HCT116 (cell line): ENCODE data around the gene KIAA0930. TPM values are rescaled to one million over a fixed set of nuclear protein-coding genes. Genes with fewer than 3 reads are reported as not detected.

Source experiments
- ATAC-seq: fragments of 200-7000 bp; cut with Tn5 transposase; 2 replicates; pipeline ENCODE4 v1.9.1; 2020; ENCODE audit warnings: mild to moderate bottlenecking, moderate library complexity
- BruUV-seq: library from RNA; stranded (reverse); fragments of 400-500 nt; replicated peaks from 2 replicates; lab custom pipeline; 2021; lab: Mats Ljungman, UMichigan
- CTCF ChIA-PET: fragments of 300-600 bp; sonication (Branson Sonifier 250); formaldehyde crosslinking; loops from one replicate; lab custom pipeline; 2021; ENCODE audit warnings: antibody characterized with exemption; lab: Charles Lee
- POLR2A ChIA-PET: fragments of 300-600, 350-600 bp; sonication (Branson Sonifier 250); formaldehyde crosslinking; loops from one replicate; lab custom pipeline; 2021; ENCODE audit warnings: antibody characterized with exemption; lab: Charles Lee
- RAD21 ChIA-PET, 2 experiments: fragments of 300-600 bp; sonication (Branson Sonifier 250); formaldehyde crosslinking; loops; one replicate each; lab custom pipeline; 2023; ENCODE audit warnings: low total read pairs in 2 of 2; ENCODE audit not compliant: uncharacterized antibody in 2 of 2, unreplicated experiment in 2 of 2, low non-redundant PET in 1 of 2; lab: Charles Lee
- DNase-seq: peaks from one replicate; pipeline ENCODE4 v3.0.0-alpha.2; 2010; ENCODE audit warnings: low read depth, low spot score
- H2AFZ ChIP-seq: fragments of 200-600 bp; shearing (Covaris generic), sonication (generic); 2 replicates; pipeline ENCODE4 v1.6.1; 2017; ENCODE audit warnings: low read depth, mixed run types, mixed read lengths, antibody characterized with exemption, low read length; ENCODE audit not compliant: poor library complexity, severe bottlenecking
- H3K27ac ChIP-seq: 2 replicates; pipeline ENCODE4 v1.5.1; 2012; ENCODE audit warnings: low read depth, low read length
- H3K27me3 ChIP-seq: fragments of 200-600 bp; sonication (generic); 2 replicates; pipeline ENCODE4 v1.6.1; 2016; ENCODE audit warnings: mixed run types, low read length, mixed read lengths; ENCODE audit not compliant: insufficient read depth
- H3K36me3 ChIP-seq, 2 experiments: fragments of 200-500 bp in 1 of 2; fragments of 200-600 bp in 1 of 2; sonication (Bioruptor generic) in 1 of 2; sonication (generic) in 1 of 2; 2 replicates each; pipeline versions ENCODE4 v1.5.1 to v1.6.1; 2014 to 2016; ENCODE audit warnings: low read length in 2 of 2, inconsistent platforms in 1 of 2, mixed read lengths in 1 of 2, mixed run types in 1 of 2; ENCODE audit not compliant: insufficient read depth in 2 of 2, control insufficient read depth in 1 of 2
- H3K4me1 ChIP-seq, 2 experiments: fragments of 200-600 bp in 1 of 2; sonication (generic) in 1 of 2; 2 replicates each; pipeline versions ENCODE4 v1.5.1 to v1.6.1; 2012 to 2017; ENCODE audit warnings: low read length in 2 of 2, inconsistent platforms in 1 of 2, mild to moderate bottlenecking in 1 of 2, mixed read lengths in 1 of 2, mixed run types in 1 of 2, moderate library complexity in 1 of 2; ENCODE audit not compliant: insufficient read depth in 2 of 2, control insufficient read depth in 1 of 2
- H3K4me2 ChIP-seq: fragments of 200-600 bp; sonication (generic); 2 replicates; pipeline ENCODE4 v1.6.1; 2017; ENCODE audit warnings: mixed run types, low read length, mixed read lengths
- H3K4me3 ChIP-seq, 2 experiments: fragments of 200-600 bp in 1 of 2; sonication (generic) in 1 of 2; replicated peaks in 1 of 2; 2 replicates each; pipeline ENCODE4 v1.5.1; 2011 to 2016; ENCODE audit warnings: low read length in 2 of 2, control low read depth in 1 of 2, low read depth in 1 of 2, mild to moderate bottlenecking in 1 of 2, mixed read lengths in 1 of 2, mixed run types in 1 of 2
- H3K79me2 ChIP-seq: fragments of 200-600 bp; sonication (generic); 2 replicates; pipeline ENCODE4 v1.6.1; 2017; ENCODE audit warnings: mild to moderate bottlenecking, mixed run types, low read length, moderate library complexity, mixed read lengths; ENCODE audit not compliant: insufficient read depth
- H3K9ac ChIP-seq: fragments of 200-600 bp; sonication (generic); 2 replicates; pipeline ENCODE4 v1.6.1; 2016; ENCODE audit warnings: low read length, mixed read lengths
- H3K9me2 ChIP-seq: fragments of 200-600 bp; sonication (generic), shearing (Covaris generic); 2 replicates; pipeline ENCODE4 v1.6.1; 2017; ENCODE audit warnings: mixed run types, mild to moderate bottlenecking, moderate library complexity; ENCODE audit not compliant: insufficient read depth
- H3K9me3 ChIP-seq, 2 experiments: fragments of 200-500 bp in 1 of 2; fragments of 200-600 bp in 1 of 2; sonication (Bioruptor generic) in 1 of 2; sonication (generic) in 1 of 2; 2 replicates each; pipeline ENCODE4 v1.6.1; 2014 to 2017; ENCODE audit warnings: low read length in 2 of 2, mixed read lengths in 2 of 2, inconsistent platforms in 1 of 2, low read depth in 1 of 2, mild to moderate bottlenecking in 1 of 2, mixed run types in 1 of 2, moderate library complexity in 1 of 2; ENCODE audit not compliant: control insufficient read depth in 1 of 2, insufficient read depth in 1 of 2
- H4K20me1 ChIP-seq: fragments of 200-600 bp; sonication (generic), shearing (Covaris generic); 2 replicates; pipeline ENCODE4 v1.6.1; 2017; ENCODE audit warnings: mixed run types, mild to moderate bottlenecking, moderate library complexity; ENCODE audit not compliant: insufficient read depth
- ATF3 ChIP-seq: IDR thresholded peaks from 2 replicates; pipeline ENCODE4 v1.6.1; 2012
- CBX3 ChIP-seq: IDR thresholded peaks from 2 replicates; pipeline ENCODE4 v1.6.1; 2012; ENCODE audit warnings: low read depth
- CEBPB ChIP-seq: IDR thresholded peaks from 2 replicates; pipeline ENCODE4 v1.6.1; 2012; ENCODE audit warnings: low read depth
- CTCF ChIP-seq, 3 experiments: fragments of 200-600 bp in 1 of 3; sonication (generic) in 1 of 3; IDR thresholded peaks in 2 of 3; conservative IDR thresholded peaks in 1 of 3; 2 replicates each; pipeline ENCODE4 v1.5.1; 2012 to 2017; ENCODE audit warnings: low read depth in 2 of 3, low read length in 2 of 3, antibody characterized with exemption in 1 of 3, borderline replicate concordance in 1 of 3, control low read depth in 1 of 3, mild to moderate bottlenecking in 1 of 3, mixed read lengths in 1 of 3, mixed run types in 1 of 3, moderate library complexity in 1 of 3; ENCODE audit not compliant: insufficient read depth in 1 of 3
- ELF1 ChIP-seq: IDR thresholded peaks from 2 replicates; pipeline ENCODE4 v1.6.1; 2012; ENCODE audit warnings: low read depth, borderline replicate concordance
- EZH2 ChIP-seq: fragments of 200-600 bp; sonication (generic); IDR thresholded peaks from 2 replicates; pipeline ENCODE4 v1.6.1; 2017; ENCODE audit warnings: antibody characterized with exemption, mixed run types
- JUND ChIP-seq: IDR thresholded peaks from 2 replicates; pipeline ENCODE4 v1.6.1; 2012
- MAX ChIP-seq: IDR thresholded peaks from 2 replicates; pipeline ENCODE4 v1.6.1; 2012
- POLR2AphosphoS5 ChIP-seq: IDR thresholded peaks from 2 replicates; pipeline ENCODE4 v1.6.1; 2011; ENCODE audit warnings: mild to moderate bottlenecking, low read depth, low read length, moderate library complexity
- RAD21 ChIP-seq: IDR thresholded peaks from 2 replicates; pipeline ENCODE4 v1.6.1; 2012; ENCODE audit warnings: low read depth, mild to moderate bottlenecking
- REST ChIP-seq: IDR thresholded peaks from 2 replicates; pipeline ENCODE4 v1.6.1; 2012; ENCODE audit warnings: low read depth
- SIN3A ChIP-seq: IDR thresholded peaks from 2 replicates; pipeline ENCODE4 v1.6.1; 2012; ENCODE audit warnings: low read depth
- SP1 ChIP-seq: IDR thresholded peaks from 2 replicates; pipeline ENCODE4 v1.6.1; 2012; ENCODE audit warnings: low read depth
- SRF ChIP-seq: IDR thresholded peaks from 2 replicates; pipeline ENCODE4 v1.6.1; 2012; ENCODE audit warnings: low read depth
- ZBTB33 ChIP-seq: IDR thresholded peaks from 2 replicates; pipeline ENCODE4 v1.6.1; 2011; ENCODE audit warnings: mild to moderate bottlenecking, low read length, moderate library complexity; ENCODE audit not compliant: insufficient replicate concordance; ENCODE audit errors: extremely low read depth
- ZFX ChIP-seq: fragments of 450-650 bp; IDR thresholded peaks from 2 replicates; pipeline ENCODE4 v1.6.1; 2017
- ZNF274 ChIP-seq: fragments of 200-500 bp; sonication (Bioruptor generic); IDR thresholded peaks from 2 replicates; pipeline ENCODE4 v1.6.1; 2014; ENCODE audit warnings: mild to moderate bottlenecking, low read depth, low read length, inconsistent platforms
- intact Hi-C: fragments of 100-400 bp; cut with micrococcal nuclease; formaldehyde crosslinking; loops from 2 replicates; pipeline ENCODE4 v1.10.0; 2022
- total RNA-seq: library from RNA; stranded (reverse); gene quantifications from one replicate; pipeline ENCODE4 v1.2.1, GENCODE V29; 2021; ENCODE audit not compliant: unreplicated experiment

KIAA0930 gene
- total RNA-seq, 1 experiment from 2014 or later: 60.9 TPM

- no peak overlapping the region for H3K4me2 ChIP-seq
- H3K9me3 ChIP-seq: no peaks in the 10 kb centered on the region
- ATAC-seq: no peak
- H3K79me2 ChIP-seq: peaks cover 25% of the 10 kb centered on the region
- H3K27me3 ChIP-seq: no peaks in the 10 kb centered on the region
- ChIA-PET RAD21 (no interaction called here), POLR2A (no interaction called here), CTCF (no interaction called here)
- BruUV-seq: no TSS peak
- H3K27ac ChIP-seq: no peak overlapping the region
- TF ChIP-seq EZH2 (no peak), ZNF274 (no peak), SIN3A (no peak), RAD21 (no peak), CEBPB (no peak), ATF3 (no peak), ELF1 (no peak), MAX (no peak), SRF (no peak), CBX3 (no peak), CTCF (IDR thresholded peaks at IDR 0.05 in 2 of 3, conservative IDR thresholded peaks at IDR 0.05 in 1 of 3; ENCODE audit: borderline replicate concordance in 1 of 3, insufficient read depth in 1 of 3, low read depth in 2 of 3, low read length in 2 of 3) (no peak), REST (no peak), SP1 (no peak), ZFX (no peak), ZBTB33 (no peak), POLR2AphosphoS5 (no peak), JUND (no peak)
- no peaks in the 10 kb centered on the region for H4K20me1 ChIP-seq
- no peak for DNase-seq
- no peaks in the 10 kb centered on the region for H3K4me1 ChIP-seq
- no peak overlapping the region for H3K9ac ChIP-seq
- no peak overlapping the region for H2AFZ ChIP-seq
- H3K4me3 ChIP-seq: no peak overlapping the region
- intact Hi-C loops: no loop called here
- H3K9me2 ChIP-seq: no peaks in the 10 kb centered on the region
- no peaks in the 10 kb centered on the region for H3K36me3 ChIP-seq
These were observed 19.5 kb downstream of the KIAA0930 start for GRCh38 chr22:45221201-45221600.
